HG03457 (cell line): ENCODE results near the gene EML1.
"Not testable (repeated sequence)": the region's sequence is repeated elsewhere in the genome, so short reads cannot be mapped to it uniquely, and the experiment has no call there.

Source experiments
- ATAC-seq: cut with Tn5 transposase; IDR thresholded peaks from one replicate; pipeline ENCODE4 v1.9.1; 2021; ENCODE audit warnings: moderate number of reproducible peaks; ENCODE audit not compliant: unreplicated experiment

Gene EML1

GRCh38 chr14:99930420-99931274 is 137.4 kb downstream of the EML1 start:
- peak; percentile 88 for ATAC-seq

GRCh38 chr14:99931308-99931707 is 138.1 kb downstream of the EML1 start:
- ATAC-seq: no peak

GRCh38 chr14:99936056-99936455 is 142.8 kb downstream of the EML1 start:
- no peak for ATAC-seq

GRCh38 chr14:99936738-99937474 is 143.7 kb downstream of the EML1 start:
- no peak for ATAC-seq

- no peak for ATAC-seq
These were observed 144.4 kb downstream of the EML1 start for GRCh38 chr14:99937475-99938244.

- ATAC-seq: no peak
These were observed 145.2 kb downstream of the EML1 start for GRCh38 chr14:99938376-99938775.

GRCh38 chr14:99938896-99939295 is 145.7 kb downstream of the EML1 start:
- no peak for ATAC-seq

- ATAC-seq: no peak
These were observed 146.2 kb downstream of the EML1 start for GRCh38 chr14:99939421-99939820.

- no peak for ATAC-seq
These were observed 146.9 kb downstream of the EML1 start for GRCh38 chr14:99940064-99940463.

- no peak for ATAC-seq
These were observed 148.0 kb downstream of the EML1 start for GRCh38 chr14:99941211-99941610.

- no peak for ATAC-seq
These were observed 150.4 kb downstream of the EML1 start for GRCh38 chr14:99943620-99944019.

- no peak for ATAC-seq
These were observed 151.0 kb downstream of the EML1 start for GRCh38 chr14:99944241-99944651.

GRCh38 chr14:99945732-99946651 is 152.8 kb downstream of the EML1 start:
- no peak for ATAC-seq

- peak; percentile 59 for ATAC-seq
These were observed 153.7 kb downstream of the EML1 start for GRCh38 chr14:99946652-99947489.

- ATAC-seq: no peak
These were observed 154.5 kb downstream of the EML1 start for GRCh38 chr14:99947695-99948094.

GRCh38 chr14:99949011-99949732 is 156.0 kb downstream of the EML1 start:
- not testable (repeated sequence) for ATAC-seq

- no peak for ATAC-seq
These were observed 157.0 kb downstream of the EML1 start for GRCh38 chr14:99950181-99950580.

- no peak for ATAC-seq
These were observed 157.9 kb downstream of the EML1 start for GRCh38 chr14:99951085-99951484.

GRCh38 chr14:99952039-99952438 is 158.8 kb downstream of the EML1 start:
- ATAC-seq: no peak
